Activated CD8-positive, alpha-beta memory T cell treated with anti-CD3 and anti-CD28 coated beads for 24 hours (primary cell): ENCODE results near the gene FAM156A.
"Not testable (repeated sequence)": the region's sequence is repeated elsewhere in the genome, so short reads cannot be mapped to it uniquely, and the experiment has no call there.

Source experiments
- DNase-seq: peaks from one replicate; pipeline ENCODE4 v3.0.0-alpha.2; 2020

Gene FAM156A

GRCh38 chrX:52958961-52959360 is 643 bp upstream of the FAM156A start:
- DNase-seq = not testable (repeated sequence)

- DNase-seq = not testable (repeated sequence)
Observed at GRCh38 chrX:52949884-52950283, 8.4 kb downstream of the FAM156A start.

- not testable (repeated sequence) for DNase-seq
Observed at GRCh38 chrX:52949325-52949724, 9.0 kb downstream of the FAM156A start.

GRCh38 chrX:52948265-52948664 is 10.1 kb downstream of the FAM156A start:
- DNase-seq = not testable (repeated sequence)

DNA sequence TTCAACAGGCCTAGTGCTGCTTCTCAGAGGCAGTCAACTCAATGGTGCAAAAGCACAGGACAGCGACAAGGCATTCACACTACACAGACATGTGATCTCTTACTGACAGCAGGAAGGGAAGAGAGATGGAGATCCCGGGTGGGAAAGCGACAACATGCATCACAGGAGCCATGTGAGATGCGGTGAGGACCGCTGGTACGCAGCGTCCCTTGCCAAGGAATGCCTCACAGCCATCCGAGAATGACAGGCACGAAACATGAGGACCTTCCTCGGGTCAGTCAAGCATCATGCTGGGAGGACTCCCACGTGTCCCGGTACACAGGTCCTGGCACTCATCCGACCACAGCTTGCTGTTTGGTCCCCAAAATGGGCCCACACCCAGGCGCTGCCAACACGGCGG is 10.8 kb downstream of the FAM156A start:
- DNase-seq = not testable (repeated sequence)

GRCh38 chrX:52945838-52946494 is 12.4 kb downstream of the FAM156A start:
- DNase-seq = not testable (repeated sequence)

DNA sequence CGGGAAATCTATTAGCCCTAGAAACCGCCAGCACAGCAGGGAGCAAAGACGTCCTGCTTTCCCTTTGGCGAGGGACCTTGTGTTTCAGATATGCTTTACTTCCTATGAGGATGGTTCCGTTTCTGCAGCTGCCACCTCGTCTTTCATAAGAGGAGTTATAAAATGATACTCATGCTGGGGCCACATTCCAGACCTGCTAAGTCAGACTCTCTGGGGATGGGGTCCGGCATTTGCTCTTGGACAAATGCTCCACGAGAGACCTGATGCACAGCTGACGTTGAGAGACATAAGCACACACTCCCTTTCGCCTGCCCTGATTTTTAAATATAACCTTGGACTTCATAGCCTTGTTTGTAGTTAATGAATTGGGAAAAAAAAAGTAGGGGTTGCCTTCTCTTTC is 16.6 kb downstream of the FAM156A start:
- not testable (repeated sequence) for DNase-seq

- not testable (repeated sequence) for DNase-seq
Observed at GRCh38 chrX:52940704-52941103, 17.6 kb downstream of the FAM156A start.

DNA sequence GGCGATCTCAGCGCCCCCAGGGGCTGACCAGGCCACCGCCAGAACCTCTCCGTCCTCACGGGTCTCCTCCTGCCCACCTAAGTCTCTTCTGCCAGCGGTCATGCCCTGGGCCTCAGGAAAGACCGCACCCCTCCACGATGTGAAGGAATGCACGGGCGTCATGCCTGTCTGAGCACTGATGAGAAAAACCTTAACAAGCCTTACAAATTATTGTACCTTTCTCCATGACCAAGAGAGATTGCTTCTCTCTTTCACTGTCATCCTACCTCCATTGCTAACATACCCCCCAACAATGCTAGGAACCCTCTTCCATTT is 22.9 kb downstream of the FAM156A start:
- DNase-seq = not testable (repeated sequence)

DNA sequence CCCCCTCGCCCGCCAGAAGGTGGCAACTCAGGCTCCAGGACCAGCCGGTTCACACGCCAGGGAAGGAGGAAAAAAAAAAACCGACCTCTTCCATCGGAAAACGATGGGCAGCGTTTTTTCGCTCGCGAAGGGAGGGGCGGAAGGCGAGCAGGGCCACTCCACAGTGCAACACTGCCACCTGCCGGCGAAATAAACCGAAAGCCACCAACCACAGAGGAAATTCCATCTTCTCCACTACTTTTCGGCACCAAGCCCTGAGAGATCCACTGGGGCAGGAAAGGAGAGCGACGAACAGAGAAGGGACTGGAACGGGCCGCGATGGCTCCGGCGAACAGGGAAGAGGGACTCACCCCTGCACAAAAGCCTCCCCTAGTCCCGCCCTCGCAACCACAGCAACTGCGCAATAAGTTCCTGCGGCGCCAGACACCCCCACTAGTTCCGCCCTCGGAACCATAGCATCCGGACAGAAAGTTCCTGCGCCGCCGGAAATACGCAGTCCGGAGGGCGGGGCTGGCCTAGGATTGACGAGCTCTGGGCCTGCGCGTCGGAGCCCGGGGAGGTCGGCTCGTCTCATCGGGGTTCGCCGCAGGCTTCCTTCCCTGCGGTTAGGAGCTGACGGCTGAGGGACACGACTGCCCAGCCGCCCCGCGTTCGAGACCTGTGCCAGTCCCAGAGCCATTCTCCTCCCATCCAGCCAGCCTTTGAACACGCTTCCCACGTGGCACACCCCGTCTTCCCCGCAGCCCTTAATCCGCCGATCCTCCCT is 23.4 kb downstream of the FAM156A start:
- DNase-seq = peak; percentile 100

DNA sequence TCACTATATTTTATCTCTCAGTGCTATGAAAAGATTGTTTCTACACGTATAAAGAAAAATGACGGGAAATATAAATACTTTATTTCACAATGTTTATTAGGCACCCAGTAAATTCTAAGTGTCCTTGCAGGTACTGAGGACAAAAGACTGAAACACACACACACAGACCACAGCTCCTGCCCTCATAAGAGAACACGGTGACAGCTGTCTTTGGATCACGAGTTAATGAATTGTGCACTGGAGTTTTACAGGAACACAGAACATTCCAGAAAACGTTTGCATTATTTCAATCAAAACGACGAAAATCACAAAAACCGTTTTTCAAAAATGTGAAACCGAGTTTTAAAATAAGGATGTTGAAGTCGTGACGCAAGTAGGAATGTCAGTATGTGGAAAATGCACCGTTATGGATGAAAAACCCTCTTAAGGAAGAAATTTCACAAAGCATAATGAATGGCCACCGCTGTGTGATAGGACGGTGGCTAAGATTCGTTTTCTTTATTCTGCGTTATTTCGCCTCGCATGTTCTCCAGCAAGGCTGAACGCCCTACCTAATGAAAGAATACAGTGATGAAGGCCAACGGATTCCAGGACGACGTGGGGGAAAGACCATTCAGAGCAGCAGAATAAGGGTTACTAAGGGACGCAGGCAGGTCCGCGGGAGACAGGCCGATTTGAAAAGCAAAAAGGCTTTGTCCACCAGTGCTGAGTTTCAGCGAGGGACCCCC is 24.2 kb downstream of the FAM156A start:
- peak; percentile 28 for DNase-seq

GRCh38 chrX:52933213-52933612 is 25.1 kb downstream of the FAM156A start:
- peak; percentile 38 for DNase-seq

GRCh38 chrX:52930214-52930613 is 28.1 kb downstream of the FAM156A start:
- DNase-seq = not testable (repeated sequence)

DNA sequence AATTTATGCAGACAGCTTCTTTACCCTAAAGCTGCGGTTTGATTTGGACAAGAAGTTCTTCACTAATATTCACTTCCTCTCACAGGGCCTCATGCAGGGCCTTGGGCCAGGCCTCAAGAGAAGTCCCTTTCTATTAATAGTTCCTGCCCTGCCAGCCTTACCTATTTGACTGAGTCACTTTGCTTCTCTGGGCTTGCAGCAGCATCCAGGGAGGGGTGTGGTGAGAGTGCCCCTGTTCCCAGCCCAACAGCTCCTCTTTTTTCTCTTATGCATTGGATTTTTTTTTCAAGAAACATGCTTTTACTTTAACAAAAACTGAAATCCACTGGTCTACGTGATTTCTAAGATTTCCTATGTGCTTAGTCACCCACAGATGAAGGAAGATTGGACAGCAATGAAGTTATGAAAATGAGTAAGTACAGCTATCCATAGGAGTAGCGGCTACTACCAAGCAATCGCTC is 34.5 kb downstream of the FAM156A start:
- peak; percentile 45 for DNase-seq

DNA sequence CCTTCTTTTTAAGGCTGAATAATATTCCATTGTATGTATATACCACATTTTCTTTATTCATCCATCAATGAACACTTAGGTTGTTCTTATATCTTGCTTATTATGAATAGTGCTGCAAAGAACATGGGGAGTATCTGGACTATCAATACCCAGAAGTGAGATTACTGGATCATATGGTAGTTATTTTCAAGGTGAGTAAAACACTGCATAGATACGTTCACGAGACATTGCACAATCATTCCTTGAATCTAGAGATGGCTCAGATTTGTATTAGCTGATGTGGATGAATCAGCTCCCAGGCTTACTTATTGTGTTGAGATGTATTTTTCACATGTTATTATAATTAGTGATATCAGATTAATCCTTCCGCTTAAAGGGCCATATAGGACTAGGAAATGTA is 43.6 kb downstream of the FAM156A start:
- DNase-seq = not testable (repeated sequence)

GRCh38 chrX:52913681-52914080 is 44.6 kb downstream of the FAM156A start:
- DNase-seq = not testable (repeated sequence)

DNA sequence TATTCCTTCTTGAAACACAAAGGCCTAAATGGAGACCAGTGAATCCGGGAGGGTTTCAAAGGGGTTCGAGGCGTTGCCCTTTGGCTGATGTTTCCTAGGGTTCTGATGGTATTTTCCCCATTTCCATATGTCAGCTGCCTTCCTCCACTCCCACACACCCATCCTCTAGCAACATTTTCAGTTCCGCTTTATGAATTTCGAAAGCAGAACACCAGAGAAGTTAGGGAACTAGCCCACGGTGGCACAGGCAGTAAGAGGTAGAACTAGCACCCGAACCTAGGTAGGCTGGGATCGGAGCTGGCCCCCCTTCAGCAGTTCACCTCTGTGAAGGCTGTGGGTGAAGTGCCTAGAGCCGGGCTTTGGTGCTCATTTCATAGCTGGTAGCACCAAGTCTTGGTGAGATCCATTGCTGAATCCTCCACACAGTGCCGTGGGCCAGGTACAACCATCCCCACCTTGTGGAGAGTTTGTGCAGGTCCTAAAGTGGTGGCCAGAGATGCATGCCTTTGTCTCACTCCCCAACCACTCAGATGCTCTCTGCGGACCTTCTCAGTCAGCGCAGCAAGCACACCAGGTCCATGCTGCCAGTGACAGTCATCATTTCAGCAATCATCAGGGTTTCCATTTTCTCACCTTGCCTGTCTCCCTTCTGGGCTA is 48.9 kb downstream of the FAM156A start:
- DNase-seq = not testable (repeated sequence)

DNA sequence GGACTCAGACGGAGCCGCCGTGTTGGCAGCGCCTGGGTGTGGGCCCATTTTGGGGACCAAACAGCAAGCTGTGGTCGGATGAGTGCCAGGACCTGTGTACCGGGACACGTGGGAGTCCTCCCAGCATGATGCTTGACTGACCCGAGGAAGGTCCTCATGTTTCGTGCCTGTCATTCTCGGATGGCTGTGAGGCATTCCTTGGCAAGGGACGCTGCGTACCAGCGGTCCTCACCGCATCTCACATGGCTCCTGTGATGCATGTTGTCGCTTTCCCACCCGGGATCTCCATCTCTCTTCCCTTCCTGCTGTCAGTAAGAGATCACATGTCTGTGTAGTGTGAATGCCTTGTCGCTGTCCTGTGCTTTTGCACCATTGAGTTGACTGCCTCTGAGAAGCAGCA is 50.4 kb downstream of the FAM156A start:
- not testable (repeated sequence) for DNase-seq

- not testable (repeated sequence) for DNase-seq
Observed at GRCh38 chrX:52907137-52907536, 51.2 kb downstream of the FAM156A start.

DNA sequence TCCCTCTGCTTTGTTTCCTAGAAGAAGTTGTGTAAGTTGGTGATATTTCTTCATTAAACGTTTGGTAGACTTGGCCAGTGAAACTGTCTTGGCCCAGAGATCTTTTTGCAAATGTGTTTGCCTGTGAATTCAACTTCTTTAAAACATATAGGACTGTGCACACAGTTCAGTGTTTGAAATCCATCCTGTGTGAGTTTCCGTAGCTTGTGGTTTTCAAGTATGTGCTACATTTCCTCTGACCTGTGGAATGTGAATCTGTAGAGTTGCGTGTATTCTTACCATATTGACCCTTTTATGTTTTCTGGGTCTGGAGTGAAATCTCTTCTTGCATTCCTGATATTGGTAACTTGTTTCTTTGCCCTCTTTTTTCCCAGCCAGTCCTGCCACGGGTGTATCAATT is 52.2 kb downstream of the FAM156A start:
- DNase-seq = not testable (repeated sequence)

DNA sequence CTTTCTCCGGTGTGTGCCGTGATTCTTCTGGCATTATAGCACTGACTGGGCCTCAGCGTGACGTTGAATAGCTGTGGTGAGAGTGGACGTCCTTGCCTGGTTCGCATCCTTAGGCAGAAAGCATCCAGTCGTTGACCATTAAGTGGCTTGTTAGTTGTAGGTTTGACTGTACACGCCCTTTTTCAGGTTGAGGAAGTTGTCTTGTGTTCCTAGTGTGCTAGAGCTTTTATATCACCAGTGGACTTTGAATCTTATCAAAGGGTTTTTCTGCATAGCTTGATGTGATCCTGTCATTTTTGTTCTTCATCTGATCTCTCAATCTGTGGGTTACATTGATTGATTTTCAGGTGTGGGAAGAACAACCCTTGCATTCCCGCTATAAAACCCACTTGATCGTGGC is 52.8 kb downstream of the FAM156A start:
- DNase-seq = not testable (repeated sequence)
